ENCODE results near the gene FFAR1.

DNA sequence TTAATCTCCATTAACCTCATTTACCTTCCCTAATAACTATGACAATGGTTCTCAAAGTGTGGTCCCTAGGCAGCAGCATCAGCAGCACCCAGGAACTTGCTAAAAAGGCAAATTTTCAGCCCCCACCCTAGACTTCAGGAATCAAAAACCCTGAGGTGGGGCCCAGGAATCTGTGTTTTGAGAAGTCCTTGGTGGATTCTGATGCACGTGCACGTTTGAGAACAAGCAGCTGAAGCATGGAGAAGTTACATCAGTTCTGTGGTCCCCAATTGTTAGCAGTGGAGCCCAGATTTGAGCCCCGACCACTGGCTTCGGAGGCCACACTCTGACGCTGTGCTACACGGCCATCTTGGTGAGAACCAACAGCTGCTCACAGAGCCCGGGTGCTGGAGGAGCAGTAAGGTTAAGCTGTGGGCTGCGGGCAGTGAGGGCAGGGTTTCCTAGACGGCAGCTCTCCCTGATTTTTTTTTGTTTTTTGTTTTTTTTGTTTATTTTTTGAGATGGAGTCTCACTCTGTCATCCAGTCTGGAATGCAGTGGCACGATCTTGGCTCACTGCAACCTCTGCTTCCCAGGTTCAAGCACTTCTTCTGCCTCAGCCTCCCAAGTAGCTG, 32.7 kb upstream of the FFAR1 start:
- TF ChIP-seq CTCF (IDR thresholded peaks at IDR 0.05) (no peak), ZFX (IDR thresholded peaks at IDR 0.05; ENCODE audit: borderline replicate concordance) (no peak)

Measured in 22Rv1 (cell line).